HG02571 (cell line): ENCODE data around the gene POU6F2.
A peak's percentile ranks its signal among the peaks of the same experiment; 100 is the strongest.
"Not testable (repeated sequence)": the region's sequence is repeated elsewhere in the genome, so short reads cannot be mapped to it uniquely, and the experiment has no call there.

Source experiments
- ATAC-seq: cut with Tn5 transposase; IDR thresholded peaks from one replicate; pipeline ENCODE4 v1.9.1; 2021; ENCODE audit warnings: mild to moderate bottlenecking, moderate library complexity; ENCODE audit not compliant: unreplicated experiment

The POU6F2 gene, protein sequence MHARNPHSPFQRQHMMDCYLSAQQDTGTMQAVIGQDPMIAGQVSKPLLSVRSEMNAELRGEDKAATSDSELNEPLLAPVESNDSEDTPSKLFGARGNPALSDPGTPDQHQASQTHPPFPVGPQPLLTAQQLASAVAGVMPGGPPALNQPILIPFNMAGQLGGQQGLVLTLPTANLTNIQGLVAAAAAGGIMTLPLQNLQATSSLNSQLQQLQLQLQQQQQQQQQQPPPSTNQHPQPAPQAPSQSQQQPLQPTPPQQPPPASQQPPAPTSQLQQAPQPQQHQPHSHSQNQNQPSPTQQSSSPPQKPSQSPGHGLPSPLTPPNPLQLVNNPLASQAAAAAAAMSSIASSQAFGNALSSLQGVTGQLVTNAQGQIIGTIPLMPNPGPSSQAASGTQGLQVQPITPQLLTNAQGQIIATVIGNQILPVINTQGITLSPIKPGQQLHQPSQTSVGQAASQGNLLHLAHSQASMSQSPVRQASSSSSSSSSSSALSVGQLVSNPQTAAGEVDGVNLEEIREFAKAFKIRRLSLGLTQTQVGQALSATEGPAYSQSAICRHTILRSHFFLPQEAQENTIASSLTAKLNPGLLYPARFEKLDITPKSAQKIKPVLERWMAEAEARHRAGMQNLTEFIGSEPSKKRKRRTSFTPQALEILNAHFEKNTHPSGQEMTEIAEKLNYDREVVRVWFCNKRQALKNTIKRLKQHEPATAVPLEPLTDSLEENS

DNA sequence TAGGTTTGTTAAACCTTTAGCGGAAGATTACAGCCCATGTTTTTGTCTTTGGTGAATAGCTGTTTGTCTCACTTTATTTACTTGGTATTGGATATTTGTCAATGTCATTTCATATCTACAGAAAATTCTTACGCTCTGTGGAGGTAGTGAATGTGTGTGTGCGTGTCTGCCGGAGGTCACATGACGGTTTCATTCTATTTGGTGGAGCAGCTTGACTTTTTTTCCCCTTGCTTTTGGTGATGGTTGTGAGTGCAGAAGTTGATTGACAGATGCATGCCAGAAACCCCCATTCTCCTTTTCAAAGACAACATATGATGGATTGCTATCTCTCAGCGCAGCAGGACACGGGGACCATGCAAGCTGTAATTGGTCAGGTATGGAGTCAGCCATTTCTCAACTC lies at the start of gene POU6F2:
TSS of gene POU6F2 (plus strand) at position 225 of the 400 bp plus-strand sequence. CDS start at position 270, 45 bp downstream.
- ATAC-seq, result no peak

DNA sequence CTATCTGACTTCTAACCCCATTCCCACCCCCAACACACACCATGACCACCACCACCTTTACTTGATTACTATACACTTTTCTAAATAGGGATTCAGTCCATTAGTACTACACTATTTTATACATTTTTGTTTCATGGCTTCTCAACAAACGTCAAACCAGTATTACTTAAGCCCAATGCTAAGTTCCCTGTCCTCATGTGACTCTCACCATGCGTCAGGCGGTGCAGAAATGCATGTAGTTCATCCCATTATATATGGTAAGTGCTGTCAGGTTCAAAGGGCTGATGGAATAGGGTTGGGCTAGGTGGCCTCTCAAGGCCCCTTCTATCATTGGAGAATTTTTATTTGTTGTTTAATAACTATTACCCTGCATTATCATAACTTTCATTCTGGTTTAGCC lies 49.2 kb upstream of the POU6F2 start:
- ATAC-seq, result no peak

DNA sequence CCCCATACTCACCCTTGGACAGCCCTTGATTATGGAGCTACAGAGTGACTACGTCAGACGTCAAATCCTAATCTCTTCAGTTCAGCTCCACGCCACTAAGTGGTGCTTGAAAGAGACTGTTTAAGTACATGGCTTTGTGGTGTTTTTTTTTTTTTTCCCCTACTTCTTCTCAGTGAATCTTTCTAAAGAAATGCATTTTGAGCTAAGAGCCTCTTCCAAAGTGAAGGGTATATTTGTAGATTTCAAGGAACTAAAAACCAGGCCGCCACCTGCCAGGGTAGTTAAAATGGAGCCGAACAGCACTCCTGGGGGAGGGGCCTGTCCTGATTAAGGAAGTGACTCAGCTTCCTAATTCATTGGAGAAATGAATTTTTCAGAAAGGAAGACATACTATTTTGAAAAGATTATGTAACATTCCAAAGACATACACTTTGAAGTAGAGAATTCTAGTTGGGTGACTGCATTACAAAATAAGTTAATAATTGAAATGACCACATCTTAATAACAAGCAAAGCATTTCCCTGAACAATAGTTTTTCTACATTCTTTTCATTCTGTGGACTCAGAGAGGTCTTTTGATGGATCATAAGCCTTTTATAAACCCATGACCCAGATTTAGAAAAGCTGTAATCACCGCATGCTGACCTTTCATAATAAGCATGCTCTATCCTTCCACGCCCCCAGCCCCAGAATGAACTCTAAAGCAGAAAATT lies 48.1 kb upstream of the POU6F2 start:
- no peak for ATAC-seq

DNA sequence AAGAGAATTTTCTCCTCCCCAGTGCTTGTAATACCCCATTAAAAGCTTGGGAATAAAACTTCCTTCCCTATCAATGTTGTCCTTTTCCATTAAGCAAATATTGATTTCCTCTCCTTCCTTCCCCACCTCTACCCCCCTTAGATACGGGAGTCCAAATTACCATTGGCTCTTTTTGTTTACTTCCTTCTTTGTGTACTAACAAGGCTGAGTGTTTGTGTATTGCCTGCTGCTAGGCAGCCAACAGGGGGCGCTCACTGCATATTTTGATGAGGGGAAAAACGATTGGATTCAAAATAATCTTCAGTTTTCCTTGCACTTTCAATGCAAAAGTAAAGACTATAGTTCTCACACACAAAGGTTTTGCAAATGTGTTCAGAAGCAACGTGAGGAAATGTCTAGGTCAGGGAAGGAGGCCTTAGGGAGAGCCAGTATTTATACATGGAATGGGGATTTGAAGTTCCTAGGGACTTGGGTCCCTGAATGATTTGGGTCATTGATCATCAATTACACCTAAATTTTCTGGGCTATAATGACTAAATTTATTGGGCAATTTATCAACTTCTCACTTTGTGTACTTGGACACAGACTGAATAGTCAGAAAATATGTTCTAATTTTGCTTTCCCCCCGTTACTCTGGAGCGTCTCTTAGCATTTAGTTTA lies 45.1 kb upstream of the POU6F2 start:
- peak; percentile 82 for ATAC-seq

DNA sequence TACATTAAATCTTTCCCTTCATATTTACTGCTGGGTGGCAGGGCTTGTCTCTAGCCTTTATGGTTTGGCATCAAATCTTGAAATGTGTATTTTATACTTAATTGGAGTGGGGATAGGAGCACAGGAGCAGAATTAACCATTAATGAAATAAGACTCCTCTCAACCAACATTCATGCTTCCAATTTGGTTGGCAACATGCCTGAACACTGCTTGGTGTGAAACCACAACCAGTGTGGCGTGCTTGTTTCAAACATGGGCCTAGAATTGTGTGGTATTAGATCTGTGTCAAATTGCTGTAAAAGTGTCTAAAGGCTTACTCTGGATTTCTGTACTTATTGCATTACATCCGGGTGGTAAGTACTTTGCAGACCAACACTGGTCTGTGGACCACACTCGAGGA lies 43.7 kb upstream of the POU6F2 start:
- ATAC-seq, result no peak

DNA sequence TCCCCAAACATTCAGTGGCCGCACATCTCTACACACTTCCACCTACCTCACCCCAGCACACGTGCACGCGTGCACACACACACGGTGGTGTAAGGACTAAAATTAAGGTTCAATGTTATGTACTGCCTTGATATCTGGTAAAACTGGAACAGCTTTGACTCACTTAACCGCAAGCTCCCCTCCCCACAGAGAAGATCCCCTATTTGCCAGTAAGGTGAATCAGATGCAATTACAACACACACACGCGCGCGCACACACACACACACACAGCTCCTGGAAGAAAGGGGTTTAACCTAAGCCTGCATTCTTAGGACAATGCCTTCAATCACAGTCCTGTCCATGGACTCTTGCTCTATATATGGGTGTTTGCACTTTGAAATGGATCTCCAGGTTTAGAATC lies 43.2 kb upstream of the POU6F2 start:
- ATAC-seq, result no peak

DNA sequence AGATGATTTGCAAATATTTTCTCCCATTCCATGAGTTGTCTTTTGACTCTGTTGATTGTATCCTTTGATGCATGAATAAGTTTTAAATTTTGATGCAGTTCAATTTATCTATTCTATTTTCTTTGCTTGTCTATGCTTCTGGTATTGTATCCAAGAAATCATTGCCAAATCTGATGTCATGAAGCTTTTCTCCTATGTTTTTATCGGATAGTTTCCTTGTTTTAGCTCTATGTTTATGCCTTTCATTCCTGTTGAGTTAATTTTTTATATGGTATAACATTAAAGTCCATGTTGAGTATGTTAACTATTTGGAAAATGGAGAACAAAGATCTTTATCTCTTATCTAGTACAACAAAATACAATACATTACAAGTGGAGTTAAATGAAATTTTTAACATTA lies 41.1 kb upstream of the POU6F2 start:
- no peak for ATAC-seq

DNA sequence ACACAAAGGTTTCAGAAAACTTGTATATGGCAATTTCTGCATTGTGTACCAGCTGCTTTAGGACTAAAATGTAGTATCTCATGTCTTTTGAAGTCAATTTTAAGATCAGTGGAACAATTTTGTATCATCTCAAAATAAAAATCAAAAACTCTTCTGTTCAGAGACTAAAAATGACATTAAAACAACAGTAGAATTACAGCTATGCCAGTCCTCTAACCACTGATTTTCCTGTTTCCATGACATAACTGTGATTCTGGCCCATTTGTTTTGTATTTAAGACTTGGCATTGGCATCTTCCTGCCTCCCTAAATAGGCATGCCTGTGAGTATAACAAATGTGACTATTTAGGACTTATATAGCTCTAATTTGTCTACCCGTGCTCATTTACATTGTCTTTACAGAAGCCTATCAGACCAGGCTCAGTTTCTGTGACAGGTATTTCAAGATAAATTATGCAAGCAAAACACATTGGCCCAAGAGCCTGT lies 39.7 kb upstream of the POU6F2 start:
- no peak for ATAC-seq

DNA sequence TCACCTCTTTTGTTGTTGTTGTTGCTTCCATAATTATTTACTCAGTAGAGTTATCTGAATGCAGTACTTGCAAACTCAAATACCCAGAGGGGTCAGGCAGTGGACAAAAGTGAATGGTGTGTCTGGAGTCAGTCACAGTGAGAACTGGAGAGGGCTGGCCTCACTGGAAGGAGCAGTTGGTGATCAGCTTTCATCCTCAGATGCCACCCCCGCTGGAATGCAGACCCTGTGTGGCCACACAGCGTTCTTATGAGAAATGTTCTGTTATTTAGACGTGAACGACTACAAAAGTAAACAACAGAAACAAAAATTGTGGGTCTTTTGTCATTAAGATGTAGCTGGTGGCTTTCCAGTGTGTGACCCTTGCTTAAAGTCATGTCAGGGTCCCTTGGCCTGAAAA lies 39.1 kb upstream of the POU6F2 start:
- no peak for ATAC-seq

DNA sequence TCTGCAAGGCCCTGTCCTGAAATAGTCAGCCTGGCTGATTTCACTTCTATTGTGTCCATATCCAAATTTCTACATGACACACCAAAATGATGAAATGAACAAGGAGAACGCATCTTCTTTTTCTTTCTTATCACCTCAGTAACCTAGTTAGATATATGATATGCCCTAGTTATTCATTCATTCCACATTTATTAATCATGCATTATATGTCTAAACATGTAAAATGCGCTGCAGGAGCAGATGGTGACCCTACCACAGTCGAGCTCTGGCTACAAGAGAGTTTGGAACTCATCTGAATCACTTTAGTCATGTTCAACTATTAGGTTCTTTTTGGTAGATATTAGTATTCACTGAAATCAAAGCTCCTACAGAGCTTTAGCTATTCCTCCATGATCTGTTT lies 36.9 kb upstream of the POU6F2 start:
- ATAC-seq, result no peak

DNA sequence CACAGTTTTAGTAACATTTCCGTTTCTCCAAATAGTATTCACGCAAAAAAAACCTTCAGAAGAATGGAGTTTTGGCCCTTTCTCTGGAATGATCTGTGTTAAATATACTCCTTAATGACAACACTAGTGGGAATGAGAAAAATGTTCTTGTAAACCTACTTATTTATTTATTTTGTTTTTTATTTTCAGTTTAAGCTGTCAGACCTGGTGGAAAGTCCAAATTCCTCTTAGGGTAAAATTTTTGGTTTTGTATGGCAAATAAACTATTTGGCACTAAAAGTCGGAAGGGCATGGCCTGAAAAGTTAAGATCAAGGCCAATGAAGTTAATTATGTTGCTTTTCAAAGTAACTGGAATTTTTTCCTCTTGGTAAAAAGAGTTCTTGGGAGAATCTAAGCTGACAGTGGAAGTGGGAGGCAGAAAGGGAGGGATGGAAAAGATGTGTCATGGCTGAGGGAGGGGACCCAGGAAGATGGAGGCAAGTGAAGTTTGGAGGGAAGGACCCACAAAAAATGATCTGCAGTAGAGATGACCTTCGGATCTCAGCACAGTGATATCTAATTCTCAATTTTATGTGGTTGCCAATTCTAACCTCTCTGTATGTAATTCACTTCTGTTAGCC lies 35.2 kb upstream of the POU6F2 start:
- ATAC-seq, result no peak

DNA sequence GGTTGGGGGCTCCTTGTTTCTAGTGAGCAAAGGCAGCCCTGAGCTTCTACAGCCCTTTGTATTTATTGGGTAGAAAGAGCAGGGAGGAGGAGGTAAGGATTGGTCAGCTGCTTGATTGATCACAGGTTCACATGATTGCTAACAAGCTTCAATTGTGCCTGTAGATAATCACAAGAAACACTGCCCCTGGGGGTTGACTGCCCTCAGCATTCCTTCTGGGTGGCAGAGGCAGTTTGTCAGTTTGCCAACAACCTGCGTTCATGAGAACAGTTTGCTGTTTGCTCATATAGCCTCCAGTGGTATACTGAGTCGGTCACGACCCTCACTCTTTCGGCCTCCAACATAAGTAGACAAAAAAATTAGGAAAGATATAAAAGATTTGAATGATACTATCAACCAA lies 30.2 kb upstream of the POU6F2 start:
- not testable (repeated sequence) for ATAC-seq

DNA sequence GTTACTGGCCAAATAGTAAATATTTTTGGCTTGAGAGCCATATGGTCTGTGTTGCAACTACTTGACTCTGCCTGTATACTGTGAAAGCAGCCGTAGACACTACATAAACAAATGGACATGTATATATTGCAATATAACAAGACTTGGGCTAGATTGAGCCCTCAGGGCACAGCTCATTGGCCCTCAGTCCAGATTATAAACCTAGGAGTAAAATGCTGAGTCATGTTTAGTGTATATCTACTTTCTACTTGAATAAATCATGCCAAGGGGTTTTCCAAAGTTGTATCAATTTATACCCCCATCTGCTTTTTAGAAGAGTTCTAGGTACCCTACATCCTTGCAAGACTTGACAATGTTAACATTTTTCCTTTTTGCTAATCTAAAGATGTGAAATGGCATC lies 27.4 kb upstream of the POU6F2 start:
- no peak for ATAC-seq

DNA sequence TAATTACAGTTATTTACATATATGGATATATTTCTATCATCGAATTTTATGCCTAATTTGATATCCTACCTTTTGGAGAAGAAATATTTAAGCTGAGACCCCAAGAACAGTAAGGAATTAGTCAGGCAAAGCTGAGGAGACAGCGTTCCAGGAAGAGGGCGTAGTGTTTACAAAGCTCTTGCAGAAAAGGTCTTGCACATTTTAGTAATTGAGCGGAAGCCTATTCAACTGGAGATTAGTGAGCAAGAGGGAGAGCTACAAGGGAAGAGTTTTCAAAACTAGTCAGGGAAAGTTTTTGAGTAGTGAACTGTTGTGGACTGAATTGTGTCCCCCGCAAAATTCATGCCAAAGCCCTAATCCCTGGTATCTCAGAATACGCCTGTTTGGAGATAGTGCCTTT lies 26.5 kb upstream of the POU6F2 start:
- ATAC-seq, result no peak

DNA sequence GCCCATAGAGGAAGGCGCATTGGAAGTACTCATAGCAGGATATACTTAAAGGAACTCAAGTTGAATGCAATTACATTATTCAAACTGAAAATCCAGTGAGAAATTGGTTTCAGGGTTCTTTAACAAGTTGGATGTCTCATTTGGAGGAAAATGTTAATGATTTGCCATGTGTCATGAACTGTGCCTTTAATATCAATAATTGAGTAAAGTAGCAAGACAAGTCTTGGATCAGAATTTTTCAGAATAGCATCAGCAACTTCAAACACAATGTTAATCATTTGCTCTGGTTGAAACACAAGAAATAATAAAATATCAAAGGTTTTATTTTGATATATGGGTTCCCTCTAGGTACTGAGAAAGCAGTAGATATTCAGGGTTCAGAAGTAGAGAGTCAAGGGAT lies 24.5 kb upstream of the POU6F2 start:
- no peak for ATAC-seq

DNA sequence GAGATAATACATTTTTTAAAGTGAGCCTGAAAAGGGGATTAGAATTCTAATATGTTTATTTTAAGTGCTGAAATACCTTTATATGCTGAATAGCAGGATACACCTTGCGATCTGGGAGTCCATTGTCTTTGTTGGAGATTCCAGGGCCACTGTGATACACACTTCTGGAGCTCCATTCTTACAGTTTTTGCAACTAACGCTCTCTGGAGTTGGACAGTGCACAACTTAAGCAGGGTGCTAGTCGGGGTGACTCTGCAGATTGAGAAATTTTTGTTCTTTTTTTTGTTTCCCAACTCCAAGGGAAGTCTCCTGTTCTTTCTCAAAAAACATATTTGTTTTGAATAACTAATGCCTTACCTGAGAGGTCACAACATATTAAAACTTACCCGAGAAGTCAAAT lies 23.7 kb upstream of the POU6F2 start:
- ATAC-seq, result no peak

DNA sequence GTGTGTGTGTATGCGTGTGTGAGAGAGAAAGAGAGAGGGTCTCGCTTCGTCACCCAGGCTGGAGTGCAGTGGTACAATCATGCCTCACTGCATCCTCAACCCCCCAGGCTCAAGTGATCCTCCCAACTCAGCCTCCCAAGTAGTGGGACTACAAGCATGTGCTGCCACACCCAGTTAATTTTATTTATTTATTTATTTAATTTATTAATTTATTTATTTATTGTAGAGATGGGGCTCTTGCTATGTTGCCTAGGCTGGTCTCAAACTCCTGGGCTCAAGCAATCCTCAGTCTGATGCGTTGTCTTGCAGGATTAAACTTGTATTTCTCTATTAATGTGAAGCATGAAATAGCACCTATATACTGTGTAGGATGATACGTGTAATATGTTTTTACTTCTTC lies 21.8 kb upstream of the POU6F2 start:
- ATAC-seq, result no peak

DNA sequence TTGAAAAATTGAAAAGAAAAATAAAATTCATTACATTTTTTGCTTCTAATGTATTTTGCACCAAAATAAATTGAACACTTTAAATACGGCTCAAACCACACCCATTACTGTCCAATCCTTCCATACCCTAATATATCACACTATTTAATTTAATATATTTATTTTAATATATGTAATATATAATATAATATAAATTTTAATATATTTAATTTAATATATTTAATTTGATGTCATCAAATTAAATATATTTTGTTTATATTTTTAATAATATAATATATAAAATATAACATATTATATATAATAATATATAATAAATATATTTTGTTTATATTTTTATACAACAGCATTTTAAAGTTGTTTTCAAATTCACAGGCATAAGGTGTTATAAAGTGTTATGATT lies 15.7 kb upstream of the POU6F2 start:
- no peak for ATAC-seq

DNA sequence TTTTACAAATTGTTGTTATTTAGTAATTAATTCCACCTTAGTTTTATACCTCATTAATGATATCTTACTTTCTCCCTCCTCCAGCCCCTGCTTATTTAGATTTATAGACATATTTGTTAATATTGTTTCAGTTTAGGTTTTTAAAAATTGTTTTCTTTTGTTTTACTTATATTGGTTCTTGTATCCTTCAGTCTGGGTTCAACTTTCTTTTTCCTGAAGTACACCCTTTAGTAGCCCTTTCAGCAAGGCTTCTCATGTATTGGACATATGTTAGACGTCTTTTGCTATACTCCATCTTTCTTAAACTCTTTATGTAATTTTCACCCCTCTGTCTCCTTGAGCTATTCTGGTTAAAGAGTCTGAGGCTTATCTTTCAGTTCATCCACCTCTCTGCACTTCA lies 12.8 kb upstream of the POU6F2 start:
- no peak for ATAC-seq

DNA sequence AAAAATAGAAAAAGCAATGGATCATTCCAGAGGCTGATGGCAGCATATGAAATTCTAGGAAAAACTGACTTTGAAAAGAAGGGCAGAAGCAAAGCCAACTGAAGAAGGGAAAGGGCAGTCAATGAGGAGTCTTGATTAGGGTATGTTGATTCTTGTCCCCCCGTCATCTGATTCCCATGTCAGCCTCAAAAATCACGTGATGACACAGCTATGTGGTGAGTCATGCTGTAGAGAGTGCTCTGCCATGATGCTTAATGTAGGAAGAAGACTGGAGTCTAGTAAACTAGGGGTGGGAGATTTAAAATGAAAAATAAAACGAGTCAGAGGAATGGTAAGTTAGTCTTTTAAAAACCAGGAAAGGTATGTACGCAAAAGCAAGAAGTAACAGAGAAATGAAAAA lies 3.9 kb upstream of the POU6F2 start:
- no peak for ATAC-seq

DNA sequence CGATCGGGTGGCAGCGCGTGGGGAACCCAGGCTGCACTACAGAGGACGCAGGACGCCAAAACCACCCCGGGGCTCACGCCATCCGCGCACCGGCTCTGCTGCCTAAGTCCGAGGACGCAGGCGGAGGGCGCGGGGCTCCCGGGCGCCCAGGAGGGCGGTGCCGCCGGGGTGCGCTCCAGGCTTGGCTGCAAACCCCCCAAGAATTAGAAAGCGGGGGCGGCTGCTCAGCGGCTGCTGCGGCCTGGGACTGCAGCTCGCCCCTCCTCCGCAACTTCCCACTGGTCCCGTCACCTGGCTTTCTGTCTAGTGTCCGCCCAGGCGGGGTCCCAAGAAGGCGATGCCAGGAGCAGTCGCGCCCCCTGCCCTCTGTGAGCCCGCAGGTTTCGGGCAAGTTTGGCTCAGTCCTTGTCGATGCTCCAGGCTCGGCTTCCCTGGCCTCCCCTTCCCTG lies 1.7 kb upstream of the POU6F2 start:
- no peak for ATAC-seq
